Measurements from ENCODE around the gene HSPA12B. TPM values are rescaled to one million over a fixed set of nuclear protein-coding genes. Genes with fewer than 3 reads are reported as not detected.

Gene HSPA12B
- total RNA-seq, 1 donor from 2014 or later, result 64.8 TPM

DNA sequence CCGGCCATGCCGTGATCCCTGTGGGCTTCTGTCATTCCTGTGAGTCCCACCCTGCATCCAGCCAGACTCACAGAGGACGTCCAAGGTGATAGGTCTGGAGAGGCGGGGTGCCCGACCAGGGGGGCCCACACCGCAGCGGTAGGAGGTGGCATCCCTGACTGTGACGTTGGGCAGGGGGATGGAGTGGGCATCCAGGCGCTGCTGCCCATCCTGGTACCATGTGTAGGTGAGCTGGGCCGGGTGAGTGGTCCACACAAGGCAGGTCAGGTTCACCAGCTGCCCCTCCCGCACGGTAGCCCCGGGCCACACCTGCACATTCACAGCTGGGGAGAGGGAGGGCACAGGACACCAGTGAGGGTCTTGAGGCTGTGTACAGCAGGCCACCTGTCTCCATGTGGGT is 39.1 kb upstream of the HSPA12B start:
- intact Hi-C loops (cut with DNase I), result no loop called here
- TF ChIP-seq CTCF (IDR thresholded peaks at IDR 0.05), result no peak
- H3K4me1 ChIP-seq, result no peaks in the 10 kb centered on the region
- H3K27ac ChIP-seq, result no peak overlapping the region
- no peaks in the 10 kb centered on the region for H3K27me3 ChIP-seq
- H3K36me3 ChIP-seq, result no peaks in the 10 kb centered on the region
- no peak for DNase-seq (ENCODE audit: low spot score in 2 of 2)
- H3K4me3 ChIP-seq, result no peak overlapping the region
- peaks cover 0 to 3% of the 10 kb centered on the region in 2 donors for H3K9me3 ChIP-seq

DNA sequence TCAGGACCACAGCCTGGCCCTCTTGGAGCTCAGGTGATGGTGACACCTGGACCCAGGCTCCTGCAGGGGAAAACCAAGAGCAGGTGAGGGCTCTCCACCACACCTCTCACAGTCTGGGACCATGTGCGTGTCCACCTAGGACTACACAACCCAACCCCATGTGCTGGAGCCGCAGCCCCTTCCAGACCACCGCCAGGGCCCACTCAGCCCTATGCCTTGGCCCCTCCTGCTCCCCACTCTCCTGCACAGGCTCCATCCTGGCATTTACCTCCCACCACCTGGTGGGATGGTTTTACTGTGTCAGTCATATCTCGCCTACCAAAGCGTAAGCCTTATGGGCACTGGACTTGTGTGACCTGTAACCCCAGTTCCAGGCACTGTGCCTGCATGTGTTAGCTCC is 37.6 kb upstream of the HSPA12B start:
- H3K27ac ChIP-seq, result no peak overlapping the region
- no peaks in the 10 kb centered on the region for H3K36me3 ChIP-seq
- TF ChIP-seq CTCF (IDR thresholded peaks at IDR 0.05), result no peak
- no peak for DNase-seq (ENCODE audit: low spot score in 2 of 2)
- H3K4me1 ChIP-seq, result no peaks in the 10 kb centered on the region
- H3K9me3 ChIP-seq, result peaks cover 0 to 3% of the 10 kb centered on the region in 2 donors
- intact Hi-C loops (cut with DNase I), result no loop called here
- H3K27me3 ChIP-seq, result no peaks in the 10 kb centered on the region
- no peak overlapping the region for H3K4me3 ChIP-seq

- peak in 1 of 3 experiments; percentile 25 for TF ChIP-seq CTCF (IDR thresholded peaks at IDR 0.05)
- peaks cover 0 to 3% of the 10 kb centered on the region in 2 donors for H3K9me3 ChIP-seq
- H3K36me3 ChIP-seq, result no peaks in the 10 kb centered on the region
- DNase-seq (ENCODE audit: low spot score in 2 of 2), result no peak
- H3K27me3 ChIP-seq, result no peaks in the 10 kb centered on the region
- H3K4me3 ChIP-seq, result no peak overlapping the region
- no peak overlapping the region for H3K27ac ChIP-seq
- intact Hi-C loops (cut with DNase I), result no loop called here
- no peaks in the 10 kb centered on the region for H3K4me1 ChIP-seq
These were observed 36.3 kb upstream of the HSPA12B start for GRCh38 chr20:3696200-3696599.

DNA sequence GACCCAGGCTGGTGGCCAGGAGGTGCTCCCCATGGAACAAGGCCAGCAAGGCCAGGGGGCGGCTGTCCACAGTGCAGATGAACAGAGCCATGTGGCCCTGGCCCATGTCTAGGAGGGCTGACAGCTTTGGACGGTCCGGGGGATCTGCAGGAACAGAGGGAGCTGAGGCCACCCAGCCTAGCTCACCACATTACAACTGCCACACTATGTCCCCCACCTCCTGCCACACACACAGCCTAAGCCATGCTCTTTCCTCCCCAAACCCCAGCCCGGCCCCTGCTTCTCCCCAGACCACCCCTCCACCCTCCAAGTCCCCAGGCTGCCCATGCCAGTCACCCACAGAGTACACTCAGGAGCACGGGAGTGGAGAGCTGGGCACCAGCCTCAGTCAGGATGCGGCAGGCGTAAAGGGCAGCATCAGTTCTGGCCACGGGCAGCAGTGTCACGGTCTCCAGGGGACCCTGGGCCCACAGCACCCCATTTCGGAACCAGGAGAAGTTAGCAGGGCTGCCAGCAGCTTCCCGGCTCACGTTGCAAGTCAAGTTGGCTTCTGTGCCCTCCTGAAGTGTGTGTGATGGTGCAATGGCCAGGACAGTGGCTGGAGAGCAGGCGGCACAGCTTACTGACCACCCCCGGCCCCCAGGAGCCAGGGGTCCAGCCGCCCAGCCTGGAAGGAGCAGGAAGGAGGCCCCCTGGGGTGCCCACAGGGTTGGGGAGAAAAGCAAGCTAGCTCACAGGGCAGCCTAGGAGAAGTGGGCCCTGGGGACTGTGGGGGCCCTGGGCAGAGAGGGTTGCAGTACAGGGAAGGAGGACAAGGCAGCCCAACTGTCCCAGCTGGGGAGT is 35.5 kb upstream of the HSPA12B start:
- Histone ChIP-seq H3K4me3 (no peak overlapping the region), H3K9me3 (peaks cover 0 to 3% of the 10 kb centered on the region in 2 donors), H3K36me3 (no peaks in the 10 kb centered on the region), H3K4me1 (no peaks in the 10 kb centered on the region), H3K27me3 (no peaks in the 10 kb centered on the region), H3K27ac (no peak overlapping the region)
- no peak for TF ChIP-seq CTCF (IDR thresholded peaks at IDR 0.05)
- no peak for DNase-seq (ENCODE audit: low spot score in 2 of 2)
- intact Hi-C loops (cut with DNase I), result no loop called here

DNA sequence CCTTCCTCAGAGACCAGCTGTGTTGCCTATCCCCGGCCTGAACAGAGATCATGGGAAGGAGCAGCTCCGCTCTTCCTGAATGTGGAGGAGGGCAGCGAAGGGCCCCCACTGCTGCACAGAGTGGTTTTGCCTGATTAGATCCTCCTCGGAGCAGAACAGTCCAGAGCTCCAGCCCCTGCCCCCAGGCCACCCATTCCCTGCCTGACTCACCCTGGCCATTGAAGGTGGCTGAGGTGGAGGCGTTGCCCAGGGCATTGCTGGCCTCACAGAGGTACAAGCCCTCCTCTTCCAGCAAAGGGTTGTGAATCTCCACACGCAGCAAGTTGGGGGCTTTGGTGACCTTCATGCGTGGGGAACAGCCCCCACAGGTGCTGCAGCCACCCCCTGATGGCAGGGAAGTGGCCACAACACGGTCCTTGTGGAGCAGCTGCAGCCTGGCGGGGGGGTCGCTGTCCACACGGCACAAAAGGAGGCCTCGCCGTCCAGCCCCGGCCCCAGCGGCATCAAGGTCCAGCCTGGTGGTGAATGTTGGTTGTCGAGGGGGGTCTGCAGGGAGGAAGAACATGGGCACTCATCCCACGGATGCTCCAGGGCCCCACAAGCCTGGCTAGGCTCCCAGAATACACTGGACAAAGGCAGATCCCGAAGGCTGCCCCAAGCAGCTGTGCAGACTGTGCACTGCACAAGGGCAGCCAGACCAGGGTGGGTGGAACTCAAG is 34.7 kb upstream of the HSPA12B start:
- Histone ChIP-seq H3K36me3 (no peaks in the 10 kb centered on the region), H3K9me3 (peaks cover 0 to 3% of the 10 kb centered on the region in 2 donors), H3K4me1 (no peaks in the 10 kb centered on the region), H3K4me3 (no peak overlapping the region), H3K27ac (no peak overlapping the region), H3K27me3 (no peaks in the 10 kb centered on the region)
- DNase-seq (ENCODE audit: low spot score in 2 of 2), result no peak
- no peak for TF ChIP-seq CTCF (IDR thresholded peaks at IDR 0.05)
- intact Hi-C loops (cut with DNase I), result no loop called here
